ENCODE data around the gene SLC7A4.

The SLC7A4 gene, protein sequence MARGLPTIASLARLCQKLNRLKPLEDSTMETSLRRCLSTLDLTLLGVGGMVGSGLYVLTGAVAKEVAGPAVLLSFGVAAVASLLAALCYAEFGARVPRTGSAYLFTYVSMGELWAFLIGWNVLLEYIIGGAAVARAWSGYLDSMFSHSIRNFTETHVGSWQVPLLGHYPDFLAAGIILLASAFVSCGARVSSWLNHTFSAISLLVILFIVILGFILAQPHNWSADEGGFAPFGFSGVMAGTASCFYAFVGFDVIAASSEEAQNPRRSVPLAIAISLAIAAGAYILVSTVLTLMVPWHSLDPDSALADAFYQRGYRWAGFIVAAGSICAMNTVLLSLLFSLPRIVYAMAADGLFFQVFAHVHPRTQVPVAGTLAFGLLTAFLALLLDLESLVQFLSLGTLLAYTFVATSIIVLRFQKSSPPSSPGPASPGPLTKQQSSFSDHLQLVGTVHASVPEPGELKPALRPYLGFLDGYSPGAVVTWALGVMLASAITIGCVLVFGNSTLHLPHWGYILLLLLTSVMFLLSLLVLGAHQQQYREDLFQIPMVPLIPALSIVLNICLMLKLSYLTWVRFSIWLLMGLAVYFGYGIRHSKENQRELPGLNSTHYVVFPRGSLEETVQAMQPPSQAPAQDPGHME

DNA sequence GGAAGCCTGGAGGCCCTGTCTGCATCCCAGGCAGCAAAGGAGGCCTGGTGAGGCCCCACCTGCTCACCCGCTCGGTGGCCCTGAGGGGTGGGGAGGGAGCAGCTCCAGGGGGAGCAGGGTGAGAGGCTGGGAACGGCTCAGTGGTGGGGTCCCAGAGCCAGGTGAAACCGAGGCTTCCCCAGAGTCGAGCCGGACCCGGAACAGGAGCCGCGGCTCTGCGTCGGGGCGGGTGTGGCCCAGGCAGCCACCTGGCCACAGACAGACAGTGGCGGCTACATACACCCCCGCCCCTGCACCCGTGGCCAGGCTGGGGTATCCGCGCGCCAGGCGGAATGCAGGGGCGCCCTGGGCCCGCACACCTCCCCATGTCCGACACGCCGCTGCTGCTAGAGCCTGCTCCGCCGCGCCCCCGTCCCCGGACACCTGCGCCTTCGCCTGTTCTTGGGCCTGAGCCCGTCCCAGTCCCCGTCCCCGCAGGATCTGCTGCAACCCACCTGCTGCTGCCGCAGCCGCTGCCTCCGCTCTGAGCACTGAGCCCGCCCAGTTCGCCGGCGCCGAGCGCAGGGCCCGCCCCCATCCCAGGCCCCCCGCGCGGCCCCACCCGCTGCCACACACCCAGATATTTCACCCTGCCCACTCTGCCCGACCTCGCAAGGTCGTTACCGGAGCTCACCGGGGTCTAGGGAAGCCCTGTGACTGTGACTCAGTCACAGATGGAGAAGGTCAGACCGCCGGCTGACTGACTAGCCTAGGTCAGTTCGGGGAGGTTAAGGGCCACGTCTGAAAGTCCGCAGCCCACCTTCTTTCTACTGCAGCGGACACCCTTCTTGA, at the start of gene SLC7A4:
Gene SLC7A4, minus strand, starts transcription at position 525 of the 831 bp plus-strand sequence. CDS start 749 bp downstream, outside the sequence.
- H3K4me1 ChIP-seq = peaks cover under 1 to 16% (median 9%) of the 10 kb centered on the region in 10 experiments; a peak in 16 of 20 replicates

DNA sequence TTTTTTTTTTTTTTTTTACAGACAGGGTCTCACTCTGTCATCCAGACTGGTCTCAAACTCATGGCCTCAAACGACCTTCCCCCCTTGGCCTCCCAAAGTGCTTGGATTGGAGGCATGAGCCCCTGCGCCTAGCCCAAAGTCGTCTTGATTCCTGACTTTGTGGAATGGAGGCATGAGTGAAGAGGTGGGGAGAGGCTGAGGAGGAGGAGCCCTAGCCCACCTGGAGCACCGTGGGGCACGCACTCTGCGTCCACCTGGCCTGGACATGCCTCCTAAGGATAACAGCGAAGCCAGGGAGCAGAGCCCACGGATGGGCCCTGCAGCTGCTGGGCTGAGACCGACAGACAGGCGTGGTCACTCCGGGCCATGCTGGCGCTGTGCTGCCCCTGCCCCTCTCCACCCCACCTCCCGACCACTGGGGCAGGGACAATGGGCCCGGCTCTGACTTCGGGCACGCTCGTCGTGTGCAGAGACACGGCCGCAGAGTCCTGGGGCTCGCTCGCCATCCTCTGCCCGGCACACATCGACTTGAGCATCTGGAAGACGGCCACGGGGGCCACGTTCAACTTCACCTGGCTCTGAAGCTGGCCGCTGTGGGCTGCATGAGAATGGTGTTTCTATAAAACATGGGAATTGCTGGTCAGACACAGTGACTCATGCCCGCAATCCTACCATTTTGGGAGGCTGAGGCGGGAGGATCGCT, 48.2 kb upstream of the SLC7A4 start:
- no peaks in the 10 kb centered on the region for H4K20me1 ChIP-seq
- peaks cover 0 to 3% (median 0%) of the 10 kb centered on the region in 10 experiments; a peak in 5 of 20 replicates for H3K4me1 ChIP-seq
- no peak for TF ChIP-seq Cebpa-rat (IDR thresholded peaks at IDR 0.05)
- H3K4me2 ChIP-seq = no peak overlapping the region
- H3K9ac ChIP-seq = no peak overlapping the region
- no peaks in the 10 kb centered on the region for H3K36me3 ChIP-seq
- no peak overlapping the region for H3K27ac ChIP-seq
- no peaks in the 10 kb centered on the region for H3K27me3 ChIP-seq
- H3K9me3 ChIP-seq (replicated peaks in 1 of 11) = no peaks in the 10 kb centered on the region
- no peak overlapping the region for H3K4me3 ChIP-seq

More for the DNA sequence above, at the start of gene SLC7A4:
- Histone ChIP-seq H3K36me3 (no peaks in the 10 kb centered on the region), H3K4me3 (no peak within 1 kb of the TSS), H3K27me3 (peaks cover 20 to 36% (median 30%) of the 10 kb centered on the region in 11 experiments), H4K20me1 (peaks cover 0 to 15% (median 0%) of the 10 kb centered on the region in 11 experiments; a peak in 2 of 22 replicates), H3K27ac (no peak within 1 kb of the TSS), H3K9me3 (replicated peaks in 1 of 11) (no peaks in the 10 kb centered on the region), H3K4me2 (peak within 1 kb of the TSS in 8 of 11 experiments; percentile 21 to 48 (median 32); a peak in 11 of 22 replicates), H3K9ac (no peak within 1 kb of the TSS)
- no peak for TF ChIP-seq Cebpa-rat (IDR thresholded peaks at IDR 0.05)

DNA sequence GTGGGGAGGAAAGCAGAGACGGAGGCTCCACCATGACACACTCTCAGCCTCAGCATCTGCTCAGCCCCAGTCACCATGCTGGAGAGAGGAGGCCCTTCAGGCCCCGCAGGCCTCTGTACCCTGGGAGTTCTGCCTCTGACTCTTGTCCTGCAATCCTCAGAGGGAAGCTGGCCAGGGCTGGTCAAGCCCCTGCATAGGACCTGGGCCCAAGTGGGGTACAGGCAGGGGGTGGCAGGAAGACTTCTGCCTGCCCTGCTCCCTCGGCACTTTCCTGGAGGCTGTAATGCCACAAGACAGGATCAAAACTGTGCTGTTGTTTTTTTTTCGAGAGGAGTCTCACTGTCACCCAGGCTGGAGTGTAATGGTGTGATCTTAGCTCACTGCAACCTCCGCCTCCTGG, 47.1 kb upstream of the SLC7A4 start:
- Histone ChIP-seq H3K4me1 (peaks cover 0 to 12% (median under 1%) of the 10 kb centered on the region in 10 experiments; a peak in 13 of 20 replicates), H3K4me2 (no peak overlapping the region), H3K36me3 (no peaks in the 10 kb centered on the region), H3K27me3 (no peaks in the 10 kb centered on the region), H3K9ac (peak overlapping the region in 2 of 11 experiments; percentile 19 to 26; a peak in 2 of 22 replicates), H4K20me1 (no peaks in the 10 kb centered on the region), H3K27ac (no peak overlapping the region), H3K9me3 (replicated peaks in 1 of 11) (no peaks in the 10 kb centered on the region), H3K4me3 (no peak overlapping the region)
- TF ChIP-seq Cebpa-rat (IDR thresholded peaks at IDR 0.05) = no peak

DNA sequence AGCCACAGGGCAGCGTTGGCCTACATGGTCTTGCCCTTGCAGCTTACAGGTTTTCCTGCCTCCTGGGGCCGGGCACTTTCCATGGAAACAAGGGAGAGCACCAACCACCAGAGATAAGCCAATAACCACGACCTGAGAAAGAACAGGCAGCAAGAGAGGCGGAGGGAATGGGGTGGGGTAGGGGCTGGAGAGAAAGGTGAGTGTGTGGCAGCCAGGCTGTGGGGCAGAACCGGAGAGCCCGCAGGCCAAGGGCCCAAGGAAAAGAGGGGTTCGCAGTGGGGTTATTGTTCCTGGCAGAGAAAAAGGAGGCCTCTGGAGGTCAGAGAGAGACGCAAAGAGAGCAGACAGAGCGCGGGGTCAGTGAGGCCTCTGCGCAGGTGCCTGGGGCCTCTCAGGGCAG, 46.6 kb upstream of the SLC7A4 start:
- no peak overlapping the region; a peak in 2 of 22 replicates for H3K9ac ChIP-seq
- H3K9me3 ChIP-seq (replicated peaks in 1 of 11) = no peaks in the 10 kb centered on the region
- no peaks in the 10 kb centered on the region for H4K20me1 ChIP-seq
- TF ChIP-seq Cebpa-rat (IDR thresholded peaks at IDR 0.05) = no peak
- no peaks in the 10 kb centered on the region for H3K27me3 ChIP-seq
- H3K4me3 ChIP-seq = no peak overlapping the region
- H3K4me2 ChIP-seq = no peak overlapping the region
- H3K4me1 ChIP-seq = peaks cover 0 to 18% (median 7%) of the 10 kb centered on the region in 10 experiments; a peak in 13 of 20 replicates
- no peaks in the 10 kb centered on the region for H3K36me3 ChIP-seq
- no peak overlapping the region for H3K27ac ChIP-seq

DNA sequence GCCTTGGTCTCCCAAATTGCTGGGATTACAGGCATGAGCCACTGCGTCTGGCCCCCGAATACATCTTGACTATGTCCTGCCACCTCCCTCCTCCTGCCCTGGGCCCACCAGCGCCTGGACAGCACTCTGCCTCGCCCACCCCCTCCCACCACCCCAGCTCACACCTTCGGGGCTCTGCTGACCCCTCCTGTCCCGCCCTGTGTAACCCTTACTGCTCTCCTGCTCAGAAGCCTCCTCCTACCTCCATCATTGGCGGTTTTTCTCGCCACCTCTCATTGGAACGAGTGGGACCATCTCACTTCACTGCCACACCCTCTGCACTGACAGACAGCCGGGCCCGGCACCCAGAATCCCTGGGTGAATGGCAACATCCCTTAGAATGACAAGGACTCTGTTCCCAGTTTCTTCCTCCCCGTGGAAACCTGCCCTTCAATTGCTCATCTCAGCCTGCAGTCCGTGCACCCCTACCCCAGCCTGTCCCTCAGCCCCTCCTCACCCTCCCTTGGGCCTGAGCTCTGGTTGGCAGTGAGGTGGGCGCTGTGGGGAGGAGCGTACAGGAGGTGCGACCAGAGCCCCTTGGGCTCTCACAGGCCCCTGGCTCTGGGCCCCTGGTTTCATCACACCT, 45.6 kb upstream of the SLC7A4 start:
- Histone ChIP-seq H3K4me2 (no peak overlapping the region), H3K27me3 (no peaks in the 10 kb centered on the region), H3K4me1 (peaks cover 0 to 26% (median 10%) of the 10 kb centered on the region in 10 experiments; a peak in 13 of 20 replicates), H3K4me3 (no peak overlapping the region), H3K27ac (no peak overlapping the region), H3K36me3 (no peaks in the 10 kb centered on the region), H4K20me1 (no peaks in the 10 kb centered on the region), H3K9ac (no peak overlapping the region), H3K9me3 (replicated peaks in 1 of 11) (peaks cover 0 to 4% (median 0%) of the 10 kb centered on the region in 11 experiments; a peak in 1 of 22 replicates)
- TF ChIP-seq Cebpa-rat (IDR thresholded peaks at IDR 0.05) = no peak

DNA sequence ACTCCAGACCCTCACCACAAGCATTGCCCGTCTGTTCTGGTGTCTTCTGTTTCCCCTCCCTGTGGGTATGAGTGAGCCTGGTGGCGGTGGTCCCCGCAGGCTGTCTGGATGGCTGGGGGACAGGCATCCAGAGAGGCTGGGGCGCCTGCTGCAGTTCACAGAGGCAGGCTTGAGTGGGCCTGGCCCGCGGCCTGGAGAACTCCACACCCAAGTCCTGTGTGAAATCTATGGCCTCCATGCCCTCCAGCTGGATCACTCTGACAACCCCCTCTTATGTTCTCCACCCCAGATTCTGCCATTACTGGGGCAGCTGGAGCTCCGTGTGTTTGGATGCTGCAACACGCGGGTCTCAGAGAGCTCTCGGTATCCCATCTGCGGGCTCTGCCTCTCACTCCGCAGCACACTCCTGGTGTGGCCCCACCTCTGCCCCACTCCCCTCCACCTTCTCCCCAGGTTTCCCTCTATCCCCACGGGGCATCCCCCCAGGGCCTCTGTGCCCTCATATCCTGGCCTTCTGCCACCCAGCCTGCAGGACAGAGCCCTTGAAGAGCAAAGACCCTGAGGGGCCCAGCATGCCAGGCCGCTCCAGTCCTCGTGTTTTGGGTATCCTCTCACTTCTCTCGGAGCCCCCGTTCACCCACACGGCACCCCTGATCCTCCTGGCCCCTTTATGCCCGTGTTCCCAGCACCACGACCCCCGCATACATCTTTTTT, 44.7 kb upstream of the SLC7A4 start:
- H3K27me3 ChIP-seq = no peaks in the 10 kb centered on the region
- H3K4me3 ChIP-seq = no peak overlapping the region
- H3K9ac ChIP-seq = no peak overlapping the region
- H4K20me1 ChIP-seq = no peaks in the 10 kb centered on the region
- no peaks in the 10 kb centered on the region for H3K36me3 ChIP-seq
- no peak for TF ChIP-seq Cebpa-rat (IDR thresholded peaks at IDR 0.05)
- H3K4me2 ChIP-seq = no peak overlapping the region
- no peak overlapping the region for H3K27ac ChIP-seq
- H3K9me3 ChIP-seq (replicated peaks in 1 of 11) = peaks cover 0 to 12% (median 7%) of the 10 kb centered on the region in 11 experiments; a peak in 7 of 22 replicates
- peaks cover 0 to 26% (median 10%) of the 10 kb centered on the region in 10 experiments; a peak in 13 of 20 replicates for H3K4me1 ChIP-seq

DNA sequence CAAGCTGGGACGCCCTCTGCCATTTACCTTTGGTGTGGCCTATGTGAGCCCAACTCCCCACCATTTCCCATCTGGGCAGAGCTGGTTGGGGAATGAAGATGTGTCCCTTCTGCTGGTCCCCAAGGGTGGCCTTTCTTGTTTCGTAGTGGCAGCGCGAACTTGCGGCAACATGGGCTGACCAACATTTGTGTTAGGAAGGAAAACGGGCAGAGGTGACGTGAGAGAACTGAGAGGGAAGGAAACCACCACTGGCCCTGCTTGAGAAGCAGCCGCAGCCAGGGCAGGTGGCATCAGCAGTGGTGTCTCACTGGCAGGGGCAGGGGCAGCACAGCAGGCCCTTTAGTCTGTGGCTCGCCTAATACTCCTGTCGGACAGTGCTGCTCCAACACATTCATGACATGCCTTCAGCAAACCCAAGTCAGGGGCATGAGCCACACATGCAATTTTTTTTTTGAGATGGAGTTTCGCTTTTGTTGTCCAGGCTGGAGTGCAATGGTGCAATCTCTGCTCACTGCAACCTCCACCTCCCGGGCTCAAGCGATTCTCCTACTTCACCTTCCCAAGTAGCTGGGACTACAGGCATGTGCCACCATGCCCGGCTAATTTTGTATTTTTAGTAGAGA, 43.3 kb upstream of the SLC7A4 start:
- TF ChIP-seq Cebpa-rat (IDR thresholded peaks at IDR 0.05) = no peak
- Histone ChIP-seq H3K27ac (no peak overlapping the region), H3K4me2 (0 out of 22 replicates have a peak overlapping the region, but pooled peaks of 1 of the 11 experiments have one; percentile 9), H3K4me3 (no peak overlapping the region), H3K4me1 (peaks cover 0 to 26% (median 10%) of the 10 kb centered on the region in 10 experiments; a peak in 13 of 20 replicates), H3K36me3 (no peaks in the 10 kb centered on the region), H3K27me3 (no peaks in the 10 kb centered on the region), H4K20me1 (no peaks in the 10 kb centered on the region), H3K9ac (no peak overlapping the region), H3K9me3 (replicated peaks in 1 of 11) (peaks cover 5 to 24% (median 15%) of the 10 kb centered on the region in 11 experiments; a peak in 17 of 22 replicates)
